Fibroblast of gingiva (primary cell): ENCODE measurements around the gene ZNF136.

Experiments used
- DNase-seq: peaks from one replicate; pipeline ENCODE4 v3.0.0-alpha.2; 2011; ENCODE audit warnings: low read depth

Gene ZNF136

GRCh38 chr19:12162882-12163806 is at the start of gene ZNF136:
TSS of gene ZNF136 (plus strand) at chr19:12163096. CDS start at chr19:12163204, 108 bp downstream.
- DNase-seq = peak; percentile 93

- no peak for DNase-seq
Measured at GRCh38 chr19:12113121-12113520, 49.8 kb upstream of the ZNF136 start.

GRCh38 chr19:12117201-12117970 is 45.5 kb upstream of the ZNF136 start:
- DNase-seq = no peak

GRCh38 chr19:12126707-12127106 is 36.2 kb upstream of the ZNF136 start:
- no peak for DNase-seq

GRCh38 chr19:12133069-12133468 is 29.8 kb upstream of the ZNF136 start:
- DNase-seq = peak; percentile 12

GRCh38 chr19:12137221-12137940 is 25.5 kb upstream of the ZNF136 start:
- DNase-seq = no peak

- DNase-seq = no peak
Measured at GRCh38 chr19:12139269-12139668, 23.6 kb upstream of the ZNF136 start.

- DNase-seq = peak; percentile 89
Measured at GRCh38 chr19:12139885-12140544, 22.9 kb upstream of the ZNF136 start, which contains the start of gene ZNF20. TSS of gene ZNF20 (minus strand) at chr19:12140350. CDS start at chr19:12140182, 168 bp downstream.

- DNase-seq = peak; percentile 77
Measured at GRCh38 chr19:12140545-12141404, 22.1 kb upstream of the ZNF136 start.

- DNase-seq = no peak
Measured at GRCh38 chr19:12141405-12141736, 21.5 kb upstream of the ZNF136 start.

- DNase-seq = no peak
Measured at GRCh38 chr19:12145348-12145747, 17.5 kb upstream of the ZNF136 start.

GRCh38 chr19:12155324-12155860 is 7.5 kb upstream of the ZNF136 start:
- no peak for DNase-seq

- peak; percentile 87 for DNase-seq
Measured at GRCh38 chr19:12156223-12157058, 6.5 kb upstream of the ZNF136 start, which contains the start of gene ZNF625. TSS of gene ZNF625 (minus strand) at chr19:12156734. CDS start at chr19:12156558, 176 bp downstream.

- DNase-seq = no peak
Measured at GRCh38 chr19:12159773-12160414, 3.0 kb upstream of the ZNF136 start.

GRCh38 chr19:12162513-12162881 is 399 bp upstream of the ZNF136 start:
- no peak for DNase-seq

- peak; percentile 15 for DNase-seq
Measured at GRCh38 chr19:12163826-12164225, 930 bp downstream of the ZNF136 start.

GRCh38 chr19:12166626-12167025 is 3.7 kb downstream of the ZNF136 start:
- DNase-seq = no peak

- DNase-seq = no peak
Measured at GRCh38 chr19:12180377-12180776, 17.5 kb downstream of the ZNF136 start.

- no peak for DNase-seq
Measured at GRCh38 chr19:12187625-12188024, 24.7 kb downstream of the ZNF136 start.
